HG03354 (cell line): ENCODE results near the gene FCHSD1.

Source experiments
- ATAC-seq: cut with Tn5 transposase; IDR thresholded peaks from one replicate; pipeline ENCODE4 v1.9.1; 2021; ENCODE audit warnings: mild to moderate bottlenecking; ENCODE audit not compliant: unreplicated experiment, poor library complexity, severe bottlenecking

The FCHSD1 gene

DNA sequence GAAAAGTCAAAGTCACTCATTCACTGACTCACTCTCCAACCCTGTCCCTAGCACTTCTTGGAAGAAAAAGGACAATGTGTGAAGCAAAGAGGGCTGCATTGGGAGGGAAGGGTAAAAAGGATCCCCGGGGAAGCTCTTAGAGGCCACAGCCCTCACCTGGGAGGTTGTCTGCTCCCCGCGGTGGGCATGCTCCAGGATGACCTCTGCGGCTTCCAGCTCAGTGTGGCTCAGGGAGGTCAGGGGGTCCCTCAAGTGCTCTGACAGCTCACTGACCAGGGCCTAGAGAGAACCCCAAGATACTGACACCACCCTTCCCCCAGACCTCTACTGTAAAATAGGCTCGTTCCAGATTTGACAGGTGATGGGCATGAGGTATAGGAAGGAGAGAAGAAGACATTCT lies 4.0 kb downstream of the FCHSD1 start:
- no peak for ATAC-seq

DNA sequence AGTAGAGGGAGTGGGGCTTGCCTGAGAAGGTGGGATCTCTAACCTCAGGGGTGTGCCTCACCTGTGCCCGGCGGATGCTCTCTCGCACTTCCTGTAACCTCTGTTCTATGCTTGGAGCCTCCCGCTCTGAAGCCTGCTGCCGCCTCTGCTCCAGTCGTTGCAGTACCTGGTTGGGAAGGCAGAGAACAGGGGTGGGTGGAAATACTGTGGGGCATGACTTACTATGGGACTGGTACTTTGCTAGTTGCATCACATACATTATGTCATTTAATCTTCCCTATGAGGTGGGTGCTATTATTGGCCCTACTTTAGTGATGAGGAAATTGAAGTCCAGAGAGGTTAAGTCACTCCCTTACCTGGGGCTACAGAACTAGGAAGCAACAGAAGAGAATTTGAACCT lies 5.2 kb downstream of the FCHSD1 start:
- no peak for ATAC-seq

GRCh38 chr5:141641634-141642267 lies 9.5 kb downstream of the FCHSD1 start:
- peak; percentile 54 for ATAC-seq

GRCh38 chr5:141640698-141641097 lies 10.5 kb downstream of the FCHSD1 start:
- no peak for ATAC-seq

- ATAC-seq: no peak
These were observed 11.2 kb downstream of the FCHSD1 start for GRCh38 chr5:141640051-141640415.

DNA sequence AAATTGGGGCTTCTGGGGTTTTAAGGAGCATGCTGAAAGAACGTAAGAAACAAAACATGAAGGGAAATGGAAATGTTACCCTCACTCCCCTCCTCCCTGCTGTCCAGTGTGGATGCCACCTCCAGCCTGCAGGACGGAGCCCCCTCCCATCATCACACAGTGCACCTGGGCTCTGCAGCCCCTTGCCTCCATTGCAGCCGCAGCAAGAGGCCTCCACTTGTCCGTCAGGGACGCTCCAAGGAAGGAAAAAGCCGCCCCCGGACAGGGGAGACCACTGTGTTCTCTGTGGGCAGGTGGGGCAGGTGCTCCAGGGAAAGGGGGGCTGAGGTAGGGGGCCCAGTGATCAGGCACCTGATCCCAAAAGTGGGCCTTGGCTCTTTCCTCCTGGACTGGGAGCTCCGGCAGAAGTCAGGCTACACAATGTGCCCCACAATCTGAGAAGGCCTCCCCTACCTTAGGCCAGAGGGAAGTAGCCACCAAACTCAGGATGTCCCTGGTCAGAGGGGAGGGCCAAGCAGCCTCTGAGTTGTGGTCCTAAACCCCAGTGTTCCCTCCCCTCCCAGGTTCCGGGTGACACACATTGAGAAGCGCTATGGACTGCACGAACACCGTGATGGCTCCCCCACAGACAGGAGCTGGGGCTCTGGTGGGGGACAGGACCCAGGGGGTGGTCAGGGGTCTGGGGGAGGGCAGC lies 11.7 kb downstream of the FCHSD1 start:
- ATAC-seq: no peak

DNA sequence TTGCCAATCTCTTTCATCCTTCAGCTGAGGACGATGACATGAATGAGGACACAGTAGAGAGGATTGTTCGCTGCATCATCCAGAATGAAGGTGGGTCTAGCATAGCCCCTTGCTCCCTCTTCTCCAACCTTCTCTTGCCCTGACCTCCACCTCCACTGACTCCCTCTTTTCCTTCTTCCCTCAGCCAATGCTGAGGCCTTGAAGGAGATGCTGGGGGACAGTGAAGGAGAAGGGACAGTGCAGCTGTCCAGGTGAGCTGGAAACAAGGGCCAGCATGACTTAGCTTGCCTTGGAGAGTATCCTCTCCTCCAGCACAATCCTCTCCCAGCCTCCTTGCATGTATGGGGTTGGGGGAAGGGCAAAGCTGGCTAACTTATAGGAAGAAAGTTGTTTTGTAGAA lies 12.4 kb downstream of the FCHSD1 start:
- no peak for ATAC-seq

DNA sequence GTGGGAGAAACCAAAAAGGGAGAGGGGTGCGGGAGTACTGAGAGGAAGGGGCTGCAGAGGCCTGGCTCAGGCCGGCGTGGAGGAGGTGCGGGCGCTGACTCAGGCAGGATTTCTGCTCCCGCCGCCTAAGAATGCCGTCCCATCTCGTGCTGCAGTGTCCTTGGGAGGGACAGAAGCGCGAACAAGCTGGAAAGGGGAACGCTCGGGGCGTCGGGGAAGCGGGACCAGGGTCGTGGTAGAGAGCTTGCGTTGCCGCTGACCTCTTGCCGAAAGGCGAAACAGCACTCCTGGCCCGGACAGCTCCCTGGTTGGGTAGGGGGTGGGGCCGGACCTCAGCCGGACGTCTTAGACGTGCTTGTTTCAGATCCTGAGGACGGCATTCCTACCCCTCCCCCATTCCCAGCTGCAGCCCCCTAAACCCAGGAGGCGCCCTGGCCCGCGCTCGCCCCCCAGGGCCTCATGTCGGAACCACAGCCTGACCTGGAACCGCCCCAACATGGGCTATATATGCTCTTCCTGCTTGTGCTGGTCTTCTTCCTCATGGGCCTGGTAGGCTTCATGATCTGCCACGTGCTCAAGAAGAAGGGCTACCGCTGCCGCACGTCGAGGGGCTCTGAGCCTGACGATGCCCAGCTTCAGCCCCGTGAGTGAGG lies 13.3 kb downstream of the FCHSD1 start:
- peak; percentile 37 for ATAC-seq

GRCh38 chr5:141637123-141637766 lies 14.0 kb downstream of the FCHSD1 start:
- ATAC-seq: peak; percentile 35

- ATAC-seq: peak; percentile 82
These were observed 14.7 kb downstream of the FCHSD1 start, which contains the start of the genes HDAC3 and RELL2 for GRCh38 chr5:141636413-141637122. Gene HDAC3 (minus strand): TSS chr5:141636849. CDS start chr5:141636790, 59 bp downstream. Gene RELL2 (plus strand): TSS chr5:141636997. CDS start chr5:141638226, 1,229 bp downstream.

- ATAC-seq: no peak
These were observed 15.2 kb downstream of the FCHSD1 start for GRCh38 chr5:141636106-141636412.

DNA sequence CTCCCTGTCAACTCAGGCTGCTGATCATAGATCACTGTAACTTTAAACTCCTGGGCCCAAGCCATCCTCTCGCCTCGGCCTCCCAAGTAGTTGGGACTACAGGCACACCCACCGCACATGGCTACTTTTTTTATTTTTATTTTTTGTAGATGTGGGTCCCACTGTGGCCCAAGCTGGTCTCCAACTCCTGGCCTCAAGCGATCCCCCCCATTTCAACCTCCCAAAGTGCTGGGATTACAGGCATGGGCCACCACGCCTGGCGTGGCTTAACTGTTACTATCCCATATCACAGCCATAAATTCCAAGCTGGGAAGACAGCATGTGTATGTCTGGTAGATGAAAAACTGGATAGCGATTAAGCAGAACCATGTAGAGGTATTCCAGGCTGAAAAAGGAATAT lies 15.6 kb downstream of the FCHSD1 start:
- no peak for ATAC-seq

DNA sequence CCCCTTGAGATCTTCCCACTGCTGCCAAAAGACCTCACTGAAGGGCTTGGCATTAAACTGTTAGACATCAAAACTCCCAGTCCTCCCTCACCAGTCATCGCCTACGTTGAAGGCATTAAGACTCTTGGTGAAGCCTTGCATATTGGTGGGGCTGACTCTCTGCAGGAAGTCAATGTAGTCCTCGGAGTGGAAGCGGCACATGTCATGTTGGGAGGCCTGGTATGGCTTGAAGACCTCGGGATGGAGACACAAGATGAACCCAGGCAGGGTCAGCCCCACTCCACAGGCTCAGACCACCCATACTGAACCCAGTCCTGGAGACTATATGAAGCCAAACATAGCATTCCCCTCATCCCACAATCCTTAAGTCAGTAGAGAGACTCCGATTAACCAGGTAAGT lies 16.5 kb downstream of the FCHSD1 start:
- ATAC-seq: no peak

DNA sequence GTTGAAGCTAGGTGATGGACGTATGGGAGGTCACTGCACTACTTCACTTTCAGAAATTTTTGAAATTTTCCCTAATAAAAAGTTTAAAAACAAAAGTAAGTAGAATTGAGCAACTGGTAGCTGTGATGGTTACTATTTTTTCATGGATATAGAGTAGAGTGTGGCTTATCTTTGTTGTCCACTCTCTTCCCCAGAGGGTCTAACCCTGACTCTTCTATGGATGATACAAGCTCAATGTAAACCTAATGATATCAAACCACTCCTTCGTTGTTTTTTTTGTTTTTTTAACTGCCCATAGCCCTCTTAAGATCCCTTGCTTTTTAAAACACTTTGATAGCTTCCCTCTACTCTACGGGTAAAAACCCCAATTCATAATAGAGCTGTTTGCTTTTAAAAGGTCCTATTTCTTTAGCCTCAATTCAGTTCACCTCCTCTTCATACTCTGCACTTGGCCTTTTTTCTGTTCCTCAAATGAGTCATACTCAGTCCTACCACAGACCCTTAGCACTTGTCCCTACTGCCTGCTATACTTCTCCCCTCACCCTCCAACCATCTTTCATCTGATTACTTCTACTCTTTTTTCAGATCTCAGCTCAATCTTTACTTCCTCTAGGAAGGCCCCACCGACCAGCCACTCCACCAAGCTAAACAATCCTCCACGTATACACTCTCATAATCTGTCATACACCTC lies 17.2 kb downstream of the FCHSD1 start:
- ATAC-seq: peak; percentile 52

- ATAC-seq: no peak
These were observed 18.6 kb downstream of the FCHSD1 start for GRCh38 chr5:141632650-141633049.

GRCh38 chr5:141630570-141631140 lies 20.6 kb downstream of the FCHSD1 start:
- ATAC-seq: no peak

GRCh38 chr5:141628175-141628788 lies 22.9 kb downstream of the FCHSD1 start:
- ATAC-seq: no peak

GRCh38 chr5:141623611-141624010 lies 27.6 kb downstream of the FCHSD1 start:
- ATAC-seq: no peak

GRCh38 chr5:141623186-141623585 lies 28.0 kb downstream of the FCHSD1 start:
- no peak for ATAC-seq
